ENCODE results near the gene FAM120A. TPM values are rescaled to one million over a fixed set of nuclear protein-coding genes. Genes with fewer than 3 reads are reported as not detected.

FAM120A gene
- total RNA-seq, 6 experiments from 2014 or later = 61.9 to 92.1 (median 76.0) TPM

DNA sequence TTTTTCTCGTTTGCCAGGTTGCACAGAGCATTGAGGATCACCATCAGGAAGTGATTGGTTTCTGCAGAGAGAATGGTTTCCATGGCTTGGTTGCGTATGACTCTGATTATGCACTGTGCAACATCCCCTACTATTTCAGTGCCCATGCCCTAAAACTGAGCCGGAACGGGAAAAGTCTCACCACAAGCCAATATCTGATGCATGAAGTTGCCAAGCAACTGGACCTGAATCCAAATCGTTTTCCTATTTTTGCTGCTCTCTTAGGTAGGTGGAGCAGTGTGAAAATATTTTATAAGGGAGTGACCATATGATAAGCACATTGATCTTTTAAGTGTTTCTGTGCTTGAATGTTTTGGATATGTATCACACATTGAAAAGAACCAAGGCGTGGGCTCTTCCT is 19.6 kb downstream of the FAM120A start:
- intact Hi-C loops (cut with DNase I) = no loop called here
- DNase-seq (no peak), ATAC-seq (no peak)
- 81% methylated on average over 6 of the region's 6 CpGs for WGBS (ENCODE audit: insufficient coverage, low coverage, low lambda C conversion rate, missing lambda C conversion rate)
- TF ChIP-seq, protein P1, sequence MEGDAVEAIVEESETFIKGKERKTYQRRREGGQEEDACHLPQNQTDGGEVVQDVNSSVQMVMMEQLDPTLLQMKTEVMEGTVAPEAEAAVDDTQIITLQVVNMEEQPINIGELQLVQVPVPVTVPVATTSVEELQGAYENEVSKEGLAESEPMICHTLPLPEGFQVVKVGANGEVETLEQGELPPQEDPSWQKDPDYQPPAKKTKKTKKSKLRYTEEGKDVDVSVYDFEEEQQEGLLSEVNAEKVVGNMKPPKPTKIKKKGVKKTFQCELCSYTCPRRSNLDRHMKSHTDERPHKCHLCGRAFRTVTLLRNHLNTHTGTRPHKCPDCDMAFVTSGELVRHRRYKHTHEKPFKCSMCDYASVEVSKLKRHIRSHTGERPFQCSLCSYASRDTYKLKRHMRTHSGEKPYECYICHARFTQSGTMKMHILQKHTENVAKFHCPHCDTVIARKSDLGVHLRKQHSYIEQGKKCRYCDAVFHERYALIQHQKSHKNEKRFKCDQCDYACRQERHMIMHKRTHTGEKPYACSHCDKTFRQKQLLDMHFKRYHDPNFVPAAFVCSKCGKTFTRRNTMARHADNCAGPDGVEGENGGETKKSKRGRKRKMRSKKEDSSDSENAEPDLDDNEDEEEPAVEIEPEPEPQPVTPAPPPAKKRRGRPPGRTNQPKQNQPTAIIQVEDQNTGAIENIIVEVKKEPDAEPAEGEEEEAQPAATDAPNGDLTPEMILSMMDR (IDR thresholded peaks at IDR 0.05) = no peak
- TF ChIP-seq POLR2A (IDR thresholded peaks at IDR 0.05) = no peak
- Histone ChIP-seq H3K27me3 (no peaks in the 10 kb centered on the region), H3K36me3 (peaks cover 0 to 8% (median 0%) of the 10 kb centered on the region in 4 donors), H3K27ac (no peak overlapping the region), H3K9me3 (no peaks in the 10 kb centered on the region), H3K4me3 (no peak overlapping the region), H3K4me1 (peaks cover 3 to 45% (median 17%) of the 10 kb centered on the region in 4 donors)

DNA sequence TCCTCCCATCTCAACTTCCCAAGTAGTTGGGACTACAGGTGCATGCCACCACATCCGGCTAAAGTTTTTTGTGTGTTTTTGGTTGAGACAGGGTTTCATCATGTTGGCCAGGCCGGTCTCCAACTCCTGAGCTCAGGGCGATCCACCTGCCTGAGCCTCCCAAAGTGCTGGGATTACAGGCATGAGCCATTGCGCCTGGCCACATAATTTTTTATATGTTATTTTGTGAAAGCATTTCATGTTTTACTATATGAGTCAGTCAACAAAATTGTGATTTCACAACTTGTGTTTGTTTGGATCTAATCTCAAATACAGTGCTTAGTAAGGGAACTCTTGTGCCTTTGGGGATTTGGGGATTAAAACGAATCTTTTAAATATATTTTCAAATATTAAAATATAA is 21.9 kb downstream of the FAM120A start:
- intact Hi-C loops (cut with DNase I) = no loop called here
- H3K4me1 ChIP-seq = peaks cover under 1 to 23% (median 5%) of the 10 kb centered on the region in 4 donors
- no peaks in the 10 kb centered on the region for H3K27me3 ChIP-seq
- no peak overlapping the region for H3K4me3 ChIP-seq
- H3K9me3 ChIP-seq = no peaks in the 10 kb centered on the region
- H3K36me3 ChIP-seq = peaks cover 0 to 10% (median 0%) of the 10 kb centered on the region in 4 donors
- DNase-seq (no peak), ATAC-seq (peak in 1 of 4 donors; percentile 46)
- no peak overlapping the region for H3K27ac ChIP-seq
- TF ChIP-seq, protein P1 (IDR thresholded peaks at IDR 0.05) = no peak
- no peak for TF ChIP-seq POLR2A (IDR thresholded peaks at IDR 0.05)
- 85% methylated on average over 5 of the region's 5 CpGs for WGBS (ENCODE audit: insufficient coverage, low coverage, low lambda C conversion rate, missing lambda C conversion rate)

DNA sequence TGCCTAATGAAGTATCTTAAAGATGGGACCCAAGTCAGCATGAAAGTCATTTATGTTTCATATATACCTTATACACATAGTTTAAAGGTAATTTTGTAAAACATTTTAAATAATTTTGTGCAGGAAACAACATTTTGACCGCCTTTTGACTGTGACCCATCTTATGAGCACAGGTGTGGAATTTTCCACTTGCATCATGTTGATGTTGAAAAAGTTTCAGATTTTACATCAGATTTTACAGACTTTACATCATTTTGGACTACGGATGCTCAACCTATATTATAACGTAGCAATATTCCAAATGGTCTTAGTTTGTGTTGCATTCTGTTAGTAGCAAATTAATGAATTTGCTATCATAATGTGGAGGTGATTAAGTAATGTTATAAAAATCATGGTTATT is 23.6 kb downstream of the FAM120A start:
- intact Hi-C loops (cut with DNase I) = no loop called here
- H3K27me3 ChIP-seq = no peaks in the 10 kb centered on the region
- WGBS (ENCODE audit: insufficient coverage, low coverage, low lambda C conversion rate, missing lambda C conversion rate) = 88% methylated on average over 3 of the region's 3 CpGs
- H3K27ac ChIP-seq = no peak overlapping the region
- no peaks in the 10 kb centered on the region for H3K9me3 ChIP-seq
- ATAC-seq (no peak), DNase-seq (no peak)
- TF ChIP-seq POLR2A (IDR thresholded peaks at IDR 0.05) = no peak
- TF ChIP-seq, protein P1 (IDR thresholded peaks at IDR 0.05) = no peak
- peaks cover 0 to 10% (median 0%) of the 10 kb centered on the region in 4 donors for H3K36me3 ChIP-seq
- H3K4me3 ChIP-seq = no peak overlapping the region
- peaks cover 0 to 11% (median 0%) of the 10 kb centered on the region in 4 donors for H3K4me1 ChIP-seq

DNA sequence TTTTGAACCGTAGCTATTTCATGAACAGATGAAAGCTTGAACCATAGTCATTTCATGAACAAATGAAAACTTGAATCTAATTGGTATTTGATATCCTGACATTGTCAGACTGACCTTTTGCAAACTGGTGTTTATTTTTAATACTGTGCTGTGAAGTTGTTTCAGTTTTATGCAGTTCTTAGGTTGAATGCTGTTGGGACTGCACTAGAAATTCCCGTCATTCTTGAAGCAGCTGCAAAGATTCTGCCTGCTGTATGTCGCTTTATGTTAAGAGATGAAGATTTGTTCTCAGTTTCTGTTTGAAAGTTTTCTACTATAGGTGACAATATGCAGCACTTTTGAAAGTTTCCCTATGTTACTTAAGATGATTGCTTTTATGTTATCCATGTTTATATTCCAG is 24.4 kb downstream of the FAM120A start:
- peaks cover 0 to 4% (median 0%) of the 10 kb centered on the region in 4 donors for H3K4me1 ChIP-seq
- TF ChIP-seq, protein P1 (IDR thresholded peaks at IDR 0.05) = no peak
- TF ChIP-seq POLR2A (IDR thresholded peaks at IDR 0.05) = no peak
- H3K27ac ChIP-seq = no peak overlapping the region
- DNase-seq (no peak), ATAC-seq (no peak)
- H3K27me3 ChIP-seq = no peaks in the 10 kb centered on the region
- H3K4me3 ChIP-seq = no peak overlapping the region
- no peaks in the 10 kb centered on the region for H3K9me3 ChIP-seq
- intact Hi-C loops (cut with DNase I) = no loop called here
- H3K36me3 ChIP-seq = peaks cover 0 to 10% (median 0%) of the 10 kb centered on the region in 4 donors
- WGBS (ENCODE audit: insufficient coverage, low coverage, low lambda C conversion rate, missing lambda C conversion rate) = 65% methylated on average over 3 of the region's 3 CpGs

DNA sequence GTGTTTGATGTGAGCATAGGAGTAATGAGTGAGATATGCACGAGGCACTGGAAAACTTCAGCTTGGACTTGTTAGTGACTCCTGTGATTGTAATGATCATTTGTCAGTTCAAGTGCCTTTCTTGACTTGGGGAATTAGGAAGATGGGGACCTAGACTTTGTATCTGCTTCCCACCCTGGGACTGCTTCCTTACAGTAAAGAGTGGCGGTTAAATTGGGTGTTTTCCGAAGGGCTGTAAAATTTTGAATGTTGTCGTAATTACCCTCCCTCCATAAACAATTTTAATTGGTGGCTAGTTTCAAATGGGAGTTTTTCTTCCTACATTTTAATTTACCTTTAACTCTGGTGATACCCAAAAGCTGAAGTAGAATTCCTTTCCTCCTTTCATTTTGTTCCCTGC is 25.4 kb downstream of the FAM120A start:
- intact Hi-C loops (cut with DNase I) = no loop called here
- ATAC-seq (no peak), DNase-seq (no peak)
- Histone ChIP-seq H3K27ac (no peak overlapping the region), H3K4me3 (no peak overlapping the region), H3K9me3 (no peaks in the 10 kb centered on the region), H3K27me3 (no peaks in the 10 kb centered on the region), H3K4me1 (no peaks in the 10 kb centered on the region), H3K36me3 (peaks cover 0 to 10% (median 0%) of the 10 kb centered on the region in 4 donors)
- WGBS (ENCODE audit: insufficient coverage, low coverage, low lambda C conversion rate, missing lambda C conversion rate) = 89% methylated on average over 4 of the region's 4 CpGs
- no peak for TF ChIP-seq POLR2A (IDR thresholded peaks at IDR 0.05)
- TF ChIP-seq, protein P1 (IDR thresholded peaks at IDR 0.05) = no peak
